Neural cell (in vitro differentiated cells): ENCODE data around the gene ATF7IP. TPM values are rescaled to one million over a fixed set of nuclear protein-coding genes. Genes with fewer than 3 reads are reported as not detected.

ENCODE experiments used
- H2AFZ ChIP-seq: fragments of 200-600, 300-800 bp; sonication (generic), shearing (Covaris generic); 2 replicates; pipeline ENCODE4 v1.6.0; 2014; ENCODE audit warnings: low read depth, mild to moderate bottlenecking, antibody characterized with exemption, low read length, moderate library complexity
- H3F3A ChIP-seq: fragments of 200-600 bp; shearing (Covaris generic); 2 replicates; pipeline ENCODE4 v1.6.1; 2016; ENCODE audit warnings: mild to moderate bottlenecking, moderate library complexity, mixed read lengths, antibody characterized with exemption, low read length; ENCODE audit not compliant: insufficient read depth, poor library complexity, severe bottlenecking
- H3K27ac ChIP-seq: fragments of 200-600, 300-800 bp; sonication (generic), shearing (Covaris generic); 2 replicates; pipeline ENCODE4 v1.5.1; 2014; ENCODE audit warnings: mild to moderate bottlenecking, low read length, moderate library complexity
- H3K27me3 ChIP-seq: fragments of 300-800, 200-600 bp; sonication (generic), shearing (Covaris generic); 2 replicates; pipeline ENCODE4 v1.6.0; 2014; ENCODE audit warnings: mild to moderate bottlenecking, low read depth, low read length, moderate library complexity; ENCODE audit not compliant: insufficient read depth
- H3K36me3 ChIP-seq: fragments of 300-800, 200-600 bp; sonication (generic), shearing (Covaris generic); 2 replicates; pipeline ENCODE4 v1.5.1; 2014; ENCODE audit warnings: mild to moderate bottlenecking, antibody characterized with exemption, low read length, moderate library complexity; ENCODE audit not compliant: insufficient read depth
- H3K4me2 ChIP-seq: fragments of 300-800, 200-600 bp; sonication (generic), shearing (Covaris generic); 2 replicates; pipeline ENCODE4 v1.6.0; 2014; ENCODE audit warnings: mild to moderate bottlenecking, low read length
- H3K4me3 ChIP-seq: fragments of 300-800, 200-600 bp; sonication (generic), shearing (Covaris generic); 2 replicates; pipeline ENCODE4 v1.5.1; 2014; ENCODE audit warnings: mild to moderate bottlenecking, low read length, moderate library complexity
- H3K79me2 ChIP-seq: fragments of 200-600 bp; shearing (Covaris generic); replicated peaks from 2 replicates; pipeline ENCODE4 v1.6.0; 2014; ENCODE audit warnings: mild to moderate bottlenecking, low read length, moderate library complexity; ENCODE audit not compliant: insufficient read depth
- H3K9ac ChIP-seq: fragments of 300-800, 200-600 bp; sonication (generic), shearing (Covaris generic); 2 replicates; pipeline ENCODE4 v1.6.1; 2016; ENCODE audit warnings: mild to moderate bottlenecking, low read length, mixed read lengths
- H3K9me2 ChIP-seq: fragments of 200-600 bp; shearing (Covaris generic); 2 replicates; pipeline ENCODE4 v1.6.1; 2016; ENCODE audit warnings: mild to moderate bottlenecking, low read length, mixed read lengths; ENCODE audit not compliant: insufficient read depth
- H3K9me3 ChIP-seq: fragments of 200-600, 300-800 bp; sonication (generic), shearing (Covaris generic); 2 replicates; pipeline ENCODE4 v1.6.1; 2016; ENCODE audit warnings: mild to moderate bottlenecking, mixed run types, low read length, moderate library complexity, mixed read lengths
- H4K20me1 ChIP-seq: fragments of 200-600 bp; shearing (Covaris generic); 2 replicates; pipeline ENCODE4 v1.6.1; 2016; ENCODE audit warnings: mild to moderate bottlenecking, mixed run types; ENCODE audit not compliant: insufficient read depth
- EP300 ChIP-seq: fragments of 450-650 bp; conservative IDR thresholded peaks from 2 replicates; pipeline ENCODE4 v1.6.1; 2014; ENCODE audit warnings: antibody characterized with exemption, mild to moderate bottlenecking, moderate library complexity; ENCODE audit not compliant: poor library complexity, severe bottlenecking
- EZH2 ChIP-seq: fragments of 200-600, 300-800 bp; shearing (Covaris generic), sonication (generic); IDR thresholded peaks from 2 replicates; pipeline ENCODE4 v1.6.1; 2014; ENCODE audit warnings: antibody characterized with exemption, low read length, borderline replicate concordance, mild to moderate bottlenecking; ENCODE audit not compliant: insufficient read depth, poor library complexity, severe bottlenecking
- MXI1 ChIP-seq: fragments of 450-650 bp; conservative IDR thresholded peaks from 2 replicates; pipeline ENCODE4 v1.6.1; 2014; ENCODE audit warnings: antibody characterized with exemption, mild to moderate bottlenecking; ENCODE audit not compliant: poor library complexity, severe bottlenecking
- POLR2AphosphoS5 ChIP-seq: IDR thresholded peaks from 2 replicates; pipeline ENCODE4 v1.6.1; 2012
- RAD21 ChIP-seq: fragments of 450-650 bp; conservative IDR thresholded peaks from 2 replicates; pipeline ENCODE4 v1.6.1; 2014; ENCODE audit warnings: antibody characterized with exemption, mild to moderate bottlenecking, moderate library complexity
- SMC3 ChIP-seq: fragments of 450-650 bp; conservative IDR thresholded peaks from 2 replicates; pipeline ENCODE4 v1.6.1; 2014; ENCODE audit warnings: antibody characterized with exemption, mild to moderate bottlenecking, moderate library complexity; ENCODE audit not compliant: poor library complexity
- TAF1 ChIP-seq: IDR thresholded peaks from 2 replicates; pipeline ENCODE4 v1.6.1; 2012; ENCODE audit warnings: low read depth
- polyA plus RNA-seq: library from polyadenylated mRNA; depleted of rRNA; stranded (reverse); fragments of >200 nt; gene quantifications from 2 replicates; pipeline ENCODE4 v1.2.3, GENCODE V29; 2014
- TF ChIP-seq, protein P1 (sequence below): IDR thresholded peaks from 2 replicates; pipeline ENCODE4 v1.6.1; 2012; ENCODE audit warnings: borderline replicate concordance
- TF ChIP-seq, protein P2 (sequence below): fragments of 450-650 bp; IDR thresholded peaks from 2 replicates; pipeline ENCODE4 v1.5.1; 2014; ENCODE audit warnings: antibody characterized with exemption, mild to moderate bottlenecking, moderate library complexity; ENCODE audit not compliant: poor library complexity, severe bottlenecking

Gene ATF7IP
- polyA plus RNA-seq, 1 donor from 2014 or later, result 34.8 TPM

DNA sequence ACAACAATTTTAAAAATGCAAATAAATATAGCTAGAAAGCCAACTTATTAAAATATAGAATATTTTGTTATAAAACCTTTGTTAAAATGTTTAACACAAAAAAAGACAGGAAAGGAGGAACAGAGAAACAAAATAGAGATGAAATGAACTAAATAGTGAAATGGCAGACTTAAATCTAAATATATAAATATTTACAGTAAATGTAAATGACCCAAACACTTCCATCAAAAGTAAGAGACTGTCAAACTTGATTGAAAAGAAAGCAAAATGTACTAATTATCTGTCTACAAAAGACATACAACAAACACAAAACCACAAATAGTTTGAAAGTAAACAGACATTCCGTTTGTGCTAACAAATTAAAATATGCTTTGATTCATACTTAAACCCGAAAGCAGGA, 160.5 kb downstream of the ATF7IP start:
- Histone ChIP-seq H3K9me3 (peaks cover 4% of the 10 kb centered on the region), H3K36me3 (no peaks in the 10 kb centered on the region), H4K20me1 (no peaks in the 10 kb centered on the region), H3K9ac (no peak overlapping the region), H3K9me2 (no peaks in the 10 kb centered on the region), H3K79me2 (no peaks in the 10 kb centered on the region), H3K27ac (no peak overlapping the region), H3F3A (no peaks in the 10 kb centered on the region), H3K27me3 (no peaks in the 10 kb centered on the region), H3K4me2 (no peak overlapping the region), H2AFZ (no peak overlapping the region), H3K4me3 (no peak overlapping the region)
- TF ChIP-seq RAD21 (no peak), EP300 (no peak), SMC3 (no peak), POLR2AphosphoS5 (no peak), MXI1 (no peak)
- TF ChIP-seq, protein P1, sequence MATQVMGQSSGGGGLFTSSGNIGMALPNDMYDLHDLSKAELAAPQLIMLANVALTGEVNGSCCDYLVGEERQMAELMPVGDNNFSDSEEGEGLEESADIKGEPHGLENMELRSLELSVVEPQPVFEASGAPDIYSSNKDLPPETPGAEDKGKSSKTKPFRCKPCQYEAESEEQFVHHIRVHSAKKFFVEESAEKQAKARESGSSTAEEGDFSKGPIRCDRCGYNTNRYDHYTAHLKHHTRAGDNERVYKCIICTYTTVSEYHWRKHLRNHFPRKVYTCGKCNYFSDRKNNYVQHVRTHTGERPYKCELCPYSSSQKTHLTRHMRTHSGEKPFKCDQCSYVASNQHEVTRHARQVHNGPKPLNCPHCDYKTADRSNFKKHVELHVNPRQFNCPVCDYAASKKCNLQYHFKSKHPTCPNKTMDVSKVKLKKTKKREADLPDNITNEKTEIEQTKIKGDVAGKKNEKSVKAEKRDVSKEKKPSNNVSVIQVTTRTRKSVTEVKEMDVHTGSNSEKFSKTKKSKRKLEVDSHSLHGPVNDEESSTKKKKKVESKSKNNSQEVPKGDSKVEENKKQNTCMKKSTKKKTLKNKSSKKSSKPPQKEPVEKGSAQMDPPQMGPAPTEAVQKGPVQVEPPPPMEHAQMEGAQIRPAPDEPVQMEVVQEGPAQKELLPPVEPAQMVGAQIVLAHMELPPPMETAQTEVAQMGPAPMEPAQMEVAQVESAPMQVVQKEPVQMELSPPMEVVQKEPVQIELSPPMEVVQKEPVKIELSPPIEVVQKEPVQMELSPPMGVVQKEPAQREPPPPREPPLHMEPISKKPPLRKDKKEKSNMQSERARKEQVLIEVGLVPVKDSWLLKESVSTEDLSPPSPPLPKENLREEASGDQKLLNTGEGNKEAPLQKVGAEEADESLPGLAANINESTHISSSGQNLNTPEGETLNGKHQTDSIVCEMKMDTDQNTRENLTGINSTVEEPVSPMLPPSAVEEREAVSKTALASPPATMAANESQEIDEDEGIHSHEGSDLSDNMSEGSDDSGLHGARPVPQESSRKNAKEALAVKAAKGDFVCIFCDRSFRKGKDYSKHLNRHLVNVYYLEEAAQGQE, result no peak
- TF ChIP-seq, protein P2, sequence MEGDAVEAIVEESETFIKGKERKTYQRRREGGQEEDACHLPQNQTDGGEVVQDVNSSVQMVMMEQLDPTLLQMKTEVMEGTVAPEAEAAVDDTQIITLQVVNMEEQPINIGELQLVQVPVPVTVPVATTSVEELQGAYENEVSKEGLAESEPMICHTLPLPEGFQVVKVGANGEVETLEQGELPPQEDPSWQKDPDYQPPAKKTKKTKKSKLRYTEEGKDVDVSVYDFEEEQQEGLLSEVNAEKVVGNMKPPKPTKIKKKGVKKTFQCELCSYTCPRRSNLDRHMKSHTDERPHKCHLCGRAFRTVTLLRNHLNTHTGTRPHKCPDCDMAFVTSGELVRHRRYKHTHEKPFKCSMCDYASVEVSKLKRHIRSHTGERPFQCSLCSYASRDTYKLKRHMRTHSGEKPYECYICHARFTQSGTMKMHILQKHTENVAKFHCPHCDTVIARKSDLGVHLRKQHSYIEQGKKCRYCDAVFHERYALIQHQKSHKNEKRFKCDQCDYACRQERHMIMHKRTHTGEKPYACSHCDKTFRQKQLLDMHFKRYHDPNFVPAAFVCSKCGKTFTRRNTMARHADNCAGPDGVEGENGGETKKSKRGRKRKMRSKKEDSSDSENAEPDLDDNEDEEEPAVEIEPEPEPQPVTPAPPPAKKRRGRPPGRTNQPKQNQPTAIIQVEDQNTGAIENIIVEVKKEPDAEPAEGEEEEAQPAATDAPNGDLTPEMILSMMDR, result no peak

DNA sequence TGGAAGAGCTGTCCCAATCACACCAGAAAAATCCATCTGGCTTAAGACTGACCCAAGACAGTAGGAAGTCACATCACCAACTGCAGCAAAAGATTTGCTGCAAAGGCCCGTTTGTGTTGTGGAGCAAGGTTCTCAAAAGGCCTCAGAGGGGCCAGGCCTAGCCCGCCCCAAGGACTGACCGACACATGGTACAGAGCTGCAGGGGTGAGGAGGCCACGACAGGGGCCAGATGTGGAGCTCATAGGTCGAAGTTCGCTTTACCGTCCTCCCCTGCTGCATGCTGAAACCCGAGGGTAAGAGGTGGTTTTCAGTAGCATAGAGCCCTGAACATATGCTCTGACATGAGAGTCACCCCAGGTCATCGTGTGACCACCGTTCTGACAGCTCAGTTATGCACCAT, 166.7 kb downstream of the ATF7IP start:
- Histone ChIP-seq H2AFZ (no peak overlapping the region), H3K9me3 (no peaks in the 10 kb centered on the region), H4K20me1 (no peaks in the 10 kb centered on the region), H3K4me2 (no peak overlapping the region), H3F3A (no peaks in the 10 kb centered on the region), H3K79me2 (no peaks in the 10 kb centered on the region), H3K36me3 (no peaks in the 10 kb centered on the region), H3K27me3 (no peaks in the 10 kb centered on the region), H3K27ac (no peak overlapping the region), H3K9me2 (no peaks in the 10 kb centered on the region), H3K9ac (no peak overlapping the region), H3K4me3 (no peak overlapping the region)
- TF ChIP-seq SMC3 (no peak), RAD21 (no peak), EZH2 (no peak), TAF1 (no peak), POLR2AphosphoS5 (no peak), MXI1 (no peak), EP300 (no peak)
- TF ChIP-seq, protein P2, result no peak
- TF ChIP-seq, protein P1, result no peak
